Natural killer cell (primary cell): ENCODE results near the gene SLC25A26. TPM values are rescaled to one million over a fixed set of nuclear protein-coding genes. Genes with fewer than 3 reads are reported as not detected.

Experiments
- ATAC-seq, 3 donors: fragments of 150-1000 bp in 2 of 3; fragments of 200-7000 bp in 1 of 3; cut with Tn5 transposase; 1 replicate in 1 of 3; 2 replicates in 2 of 3; pipeline ENCODE4 v1.10.0; 2021; ENCODE audit warnings: mild to moderate bottlenecking in 2 of 3, moderate library complexity in 2 of 3
- DNase-seq, 2 donors: peaks; one replicate each; pipeline versions ENCODE4 v3.0.0 to v3.0.0-alpha.2; 2013 to 2021; ENCODE audit warnings: mixed read lengths in 1 of 2
- H3K27ac ChIP-seq: one replicate; pipeline ENCODE4 v1.5.1; 2013; ENCODE audit warnings: mild to moderate bottlenecking, low read length
- H3K27me3 ChIP-seq: one replicate; pipeline ENCODE4 v1.6.1; 2013; ENCODE audit warnings: low read length; ENCODE audit not compliant: control insufficient read depth, insufficient read depth
- H3K36me3 ChIP-seq: one replicate; pipeline ENCODE4 v1.6.1; 2013; ENCODE audit warnings: low read length; ENCODE audit not compliant: control insufficient read depth, insufficient read depth
- H3K4me1 ChIP-seq: one replicate; pipeline ENCODE4 v1.6.1; 2013; ENCODE audit warnings: low read length; ENCODE audit not compliant: control insufficient read depth, insufficient read depth
- H3K4me3 ChIP-seq: one replicate; pipeline ENCODE4 v1.5.1; 2013; ENCODE audit warnings: low read length
- H3K9me3 ChIP-seq: one replicate; pipeline ENCODE4 v1.6.1; 2013; ENCODE audit warnings: low read length; ENCODE audit not compliant: control insufficient read depth, insufficient read depth
- H3K27ac Mint-ChIP-seq, 2 donors: one replicate each; pipeline ENCODE4 v1.8.0; 2022; ENCODE audit warnings: mild to moderate bottlenecking in 2 of 2, mixed read lengths in 2 of 2, moderate library complexity in 1 of 2
- H3K27me3 Mint-ChIP-seq, 2 donors: one replicate each; pipeline ENCODE4 v1.8.0; 2022; ENCODE audit warnings: low read depth in 2 of 2, mixed read lengths in 2 of 2
- H3K36me3 Mint-ChIP-seq: one replicate; pipeline ENCODE4 v1.8.0; 2022; ENCODE audit warnings: mixed read lengths
- H3K4me1 Mint-ChIP-seq, 2 donors: one replicate each; pipeline ENCODE4 v1.8.0; 2022; ENCODE audit warnings: mixed read lengths in 2 of 2
- H3K4me3 Mint-ChIP-seq: one replicate; pipeline ENCODE4 v1.8.0; 2022; ENCODE audit warnings: mild to moderate bottlenecking, moderate library complexity, mixed read lengths
- H3K9me3 Mint-ChIP-seq, 2 donors: one replicate each; pipeline ENCODE4 v1.8.0; 2022; ENCODE audit warnings: mixed read lengths in 2 of 2
- WGBS: methylation state at CpG from one replicate; pipeline ENCODE4 v1.1.7; 2013; ENCODE audit warnings: missing lambda C conversion rate; ENCODE audit not compliant: insufficient coverage; 5-methylcytosine and 5-hydroxymethylcytosine counted together
- intact Hi-C: fragments of 100-400 bp; cut with micrococcal nuclease; formaldehyde crosslinking; loops from one replicate; pipeline ENCODE4 v1.14.2; 2022
- total RNA-seq, 4 donors: library from RNA; stranded (reverse); fragments of 120-200 nt in 1 of 4; gene quantifications; one replicate each; pipeline versions ENCODE4 v1.2.3 to v1.2.4, GENCODE V29; 2013 to 2022
- TF ChIP-seq, protein P1 (sequence below): fragments of 200-600 bp; IDR thresholded peaks from one replicate; pipeline ENCODE4 v1.8.0; 2022; ENCODE audit warnings: antibody characterized with exemption

The SLC25A26 gene
- total RNA-seq, 3 donors from 2014 or later (not counting 1 experiment from before 2014, with no cell fraction given) = 18.4 to 23.9 (median 23.3) TPM

DNA sequence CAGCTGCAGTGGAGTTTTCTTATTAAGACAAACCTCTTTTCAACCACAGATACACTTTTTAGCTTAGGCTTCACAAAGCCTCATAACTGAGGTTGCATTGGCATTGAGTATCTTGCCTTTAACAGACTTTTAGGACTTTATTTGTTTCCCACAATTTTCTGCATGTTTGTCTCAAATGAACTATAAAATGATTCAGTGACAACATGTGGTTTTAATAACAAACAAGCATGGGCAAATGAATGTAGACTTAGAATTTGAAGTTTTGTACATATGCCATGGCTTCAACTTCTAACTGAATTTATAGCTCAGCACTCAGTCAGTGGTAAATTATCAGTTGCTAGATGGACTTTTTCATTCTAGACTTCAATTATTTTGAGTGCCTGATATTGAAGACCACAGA, 101.6 kb downstream of the SLC25A26 start:
- Mint-ChIP-seq H3K4me3 (no peak overlapping the region), H3K9me3 (no peaks in the 10 kb centered on the region), H3K27me3 (no peaks in the 10 kb centered on the region), H3K36me3 (no peaks in the 10 kb centered on the region), H3K4me1 (peaks cover 40 to 43% of the 10 kb centered on the region in 2 donors), H3K27ac (no peak overlapping the region)
- TF ChIP-seq, protein P1, sequence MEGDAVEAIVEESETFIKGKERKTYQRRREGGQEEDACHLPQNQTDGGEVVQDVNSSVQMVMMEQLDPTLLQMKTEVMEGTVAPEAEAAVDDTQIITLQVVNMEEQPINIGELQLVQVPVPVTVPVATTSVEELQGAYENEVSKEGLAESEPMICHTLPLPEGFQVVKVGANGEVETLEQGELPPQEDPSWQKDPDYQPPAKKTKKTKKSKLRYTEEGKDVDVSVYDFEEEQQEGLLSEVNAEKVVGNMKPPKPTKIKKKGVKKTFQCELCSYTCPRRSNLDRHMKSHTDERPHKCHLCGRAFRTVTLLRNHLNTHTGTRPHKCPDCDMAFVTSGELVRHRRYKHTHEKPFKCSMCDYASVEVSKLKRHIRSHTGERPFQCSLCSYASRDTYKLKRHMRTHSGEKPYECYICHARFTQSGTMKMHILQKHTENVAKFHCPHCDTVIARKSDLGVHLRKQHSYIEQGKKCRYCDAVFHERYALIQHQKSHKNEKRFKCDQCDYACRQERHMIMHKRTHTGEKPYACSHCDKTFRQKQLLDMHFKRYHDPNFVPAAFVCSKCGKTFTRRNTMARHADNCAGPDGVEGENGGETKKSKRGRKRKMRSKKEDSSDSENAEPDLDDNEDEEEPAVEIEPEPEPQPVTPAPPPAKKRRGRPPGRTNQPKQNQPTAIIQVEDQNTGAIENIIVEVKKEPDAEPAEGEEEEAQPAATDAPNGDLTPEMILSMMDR = no peak
- H3K9me3 ChIP-seq = peaks cover 7% of the 10 kb centered on the region
- H3K36me3 ChIP-seq = no peaks in the 10 kb centered on the region
- intact Hi-C loops = no loop called here
- no peaks in the 10 kb centered on the region for H3K4me1 ChIP-seq
- ATAC-seq = no peak
- no peak for DNase-seq
- no peak overlapping the region for H3K27ac ChIP-seq
- no peaks in the 10 kb centered on the region for H3K27me3 ChIP-seq
- H3K4me3 ChIP-seq = no peak overlapping the region

DNA sequence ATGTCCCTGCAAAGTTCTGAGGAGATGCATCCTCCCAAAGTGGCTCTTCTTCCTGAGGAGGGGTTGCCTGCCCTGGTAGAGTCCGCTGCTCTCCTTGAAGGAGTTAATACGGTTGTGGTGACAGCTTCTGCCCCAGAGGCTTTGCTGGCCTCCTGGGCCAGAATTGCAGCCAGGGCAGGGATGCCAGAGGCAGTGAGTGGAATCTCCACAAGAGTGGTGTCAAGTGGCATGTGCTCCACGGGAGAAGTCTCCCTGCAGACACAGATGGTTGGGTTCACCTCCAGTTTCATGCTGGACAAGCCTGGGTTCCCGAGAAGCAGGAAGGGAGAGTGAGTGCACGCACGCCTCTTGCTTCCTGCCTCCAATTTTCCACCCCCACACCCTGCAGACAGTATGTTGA, 105.5 kb downstream of the SLC25A26 start:
- peaks cover 27 to 29% of the 10 kb centered on the region in 2 donors for H3K4me1 Mint-ChIP-seq

DNA sequence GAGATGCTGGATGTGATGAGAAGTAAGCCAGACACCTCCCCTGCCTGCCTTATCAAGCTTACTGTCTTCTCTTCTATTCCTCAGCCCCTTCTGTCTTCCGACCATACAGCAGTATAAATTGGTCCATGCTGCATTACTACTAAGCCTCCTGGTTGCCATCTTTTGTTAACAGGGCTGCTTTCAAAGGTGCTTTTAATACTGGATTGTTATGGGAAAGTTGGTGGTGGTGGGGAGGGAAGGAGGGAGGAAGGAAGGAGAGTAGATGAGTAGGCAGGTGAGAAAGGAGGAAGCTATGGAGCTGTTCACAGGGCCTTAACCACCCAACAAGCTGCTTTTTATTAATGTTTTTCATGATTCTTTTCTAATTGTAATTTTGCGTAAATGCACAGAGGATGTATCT, 114.9 kb downstream of the SLC25A26 start:
- peaks cover 17 to 40% of the 10 kb centered on the region in 2 donors for H3K4me1 Mint-ChIP-seq
- intact Hi-C loops = no loop called here
- TF ChIP-seq, protein P1 = no peak
- no peaks in the 10 kb centered on the region for H3K9me3 Mint-ChIP-seq
- no peaks in the 10 kb centered on the region for H3K27me3 ChIP-seq
- no peak overlapping the region for H3K27ac Mint-ChIP-seq
- no peak for ATAC-seq
- H3K4me3 ChIP-seq = no peak overlapping the region
- H3K4me1 ChIP-seq = no peaks in the 10 kb centered on the region
- no peak for DNase-seq
- no peaks in the 10 kb centered on the region for H3K36me3 Mint-ChIP-seq
- no peak overlapping the region for H3K4me3 Mint-ChIP-seq
- no peaks in the 10 kb centered on the region for H3K36me3 ChIP-seq
- no peaks in the 10 kb centered on the region for H3K27me3 Mint-ChIP-seq
- WGBS = 100% methylated on average over 1 of the region's 2 CpGs
- H3K9me3 ChIP-seq = no peaks in the 10 kb centered on the region
- H3K27ac ChIP-seq = no peak overlapping the region

More for the DNA sequence above, 105.5 kb downstream of the SLC25A26 start:
- H3K27me3 ChIP-seq = no peaks in the 10 kb centered on the region
- Mint-ChIP-seq H3K4me3 (no peak overlapping the region), H3K27me3 (no peaks in the 10 kb centered on the region), H3K27ac (no peak overlapping the region), H3K9me3 (no peaks in the 10 kb centered on the region), H3K36me3 (no peaks in the 10 kb centered on the region)
- H3K27ac ChIP-seq = no peak overlapping the region
- H3K4me1 ChIP-seq = no peaks in the 10 kb centered on the region
- no peak overlapping the region for H3K4me3 ChIP-seq
- H3K9me3 ChIP-seq = peaks cover 7% of the 10 kb centered on the region
- no peaks in the 10 kb centered on the region for H3K36me3 ChIP-seq
- 91% methylated on average over 6 of the region's 6 CpGs for WGBS
- no peak for DNase-seq
- intact Hi-C loops = no loop called here
- TF ChIP-seq, protein P1 = no peak
- ATAC-seq = no peak

DNA sequence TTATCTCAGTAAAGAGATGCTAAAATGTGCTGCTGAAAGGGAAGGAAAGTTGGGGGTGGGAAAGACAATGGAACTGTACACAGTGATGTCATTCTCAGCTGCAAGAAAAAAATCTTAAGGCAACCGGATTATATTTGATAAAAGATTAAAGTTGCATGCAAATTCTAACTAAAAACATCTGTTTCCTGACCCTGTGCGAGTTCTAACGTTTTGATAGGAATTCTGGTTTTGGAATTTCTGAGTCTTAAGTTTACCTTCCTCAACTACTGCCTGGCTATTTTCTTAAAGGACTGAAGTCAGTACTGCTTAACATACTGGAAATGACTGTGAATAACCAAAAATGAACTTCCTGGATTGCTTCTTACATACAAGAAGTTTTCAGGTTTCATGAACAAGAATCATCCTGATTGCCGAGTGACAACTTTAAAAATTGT, 115.5 kb downstream of the SLC25A26 start:
- DNase-seq (no peak), ATAC-seq (no peak)
- Histone ChIP-seq H3K27me3 (no peaks in the 10 kb centered on the region), H3K9me3 (no peaks in the 10 kb centered on the region), H3K4me1 (no peaks in the 10 kb centered on the region), H3K36me3 (no peaks in the 10 kb centered on the region), H3K4me3 (no peak overlapping the region), H3K27ac (no peak overlapping the region)
- intact Hi-C loops = no loop called here
- TF ChIP-seq, protein P1 = no peak
- Mint-ChIP-seq H3K27me3 (no peaks in the 10 kb centered on the region), H3K4me3 (no peak overlapping the region), H3K4me1 (peaks cover 17 to 40% of the 10 kb centered on the region in 2 donors), H3K27ac (no peak overlapping the region), H3K36me3 (no peaks in the 10 kb centered on the region), H3K9me3 (no peaks in the 10 kb centered on the region)
- WGBS = 42% methylated on average over 4 of the region's 4 CpGs
